Measurements from ENCODE around the gene ADGB.

DNA sequence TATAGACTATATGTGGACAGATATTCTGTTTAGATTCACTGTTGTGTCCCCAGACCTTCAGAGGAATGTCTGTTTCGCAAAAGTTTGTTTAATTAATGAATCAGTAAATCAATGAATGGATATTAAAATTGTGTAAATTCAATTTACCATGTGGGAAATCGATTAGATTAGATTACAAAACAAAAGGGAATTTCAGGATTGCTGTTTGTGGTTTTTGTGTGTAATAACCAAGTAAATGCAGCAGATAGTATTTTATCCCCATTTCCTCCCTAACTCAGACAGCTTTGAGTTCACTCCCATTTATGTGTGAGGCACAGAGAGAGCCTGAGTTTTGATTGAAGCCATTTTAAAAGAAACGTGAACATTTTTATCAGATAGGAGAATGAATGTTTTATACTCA, 214.8 kb downstream of the ADGB start:
- TF ChIP-seq, protein P1, sequence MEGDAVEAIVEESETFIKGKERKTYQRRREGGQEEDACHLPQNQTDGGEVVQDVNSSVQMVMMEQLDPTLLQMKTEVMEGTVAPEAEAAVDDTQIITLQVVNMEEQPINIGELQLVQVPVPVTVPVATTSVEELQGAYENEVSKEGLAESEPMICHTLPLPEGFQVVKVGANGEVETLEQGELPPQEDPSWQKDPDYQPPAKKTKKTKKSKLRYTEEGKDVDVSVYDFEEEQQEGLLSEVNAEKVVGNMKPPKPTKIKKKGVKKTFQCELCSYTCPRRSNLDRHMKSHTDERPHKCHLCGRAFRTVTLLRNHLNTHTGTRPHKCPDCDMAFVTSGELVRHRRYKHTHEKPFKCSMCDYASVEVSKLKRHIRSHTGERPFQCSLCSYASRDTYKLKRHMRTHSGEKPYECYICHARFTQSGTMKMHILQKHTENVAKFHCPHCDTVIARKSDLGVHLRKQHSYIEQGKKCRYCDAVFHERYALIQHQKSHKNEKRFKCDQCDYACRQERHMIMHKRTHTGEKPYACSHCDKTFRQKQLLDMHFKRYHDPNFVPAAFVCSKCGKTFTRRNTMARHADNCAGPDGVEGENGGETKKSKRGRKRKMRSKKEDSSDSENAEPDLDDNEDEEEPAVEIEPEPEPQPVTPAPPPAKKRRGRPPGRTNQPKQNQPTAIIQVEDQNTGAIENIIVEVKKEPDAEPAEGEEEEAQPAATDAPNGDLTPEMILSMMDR (IDR thresholded peaks at IDR 0.05; ENCODE audit: low read depth, low read length): no peak
- TF ChIP-seq, protein P2, sequence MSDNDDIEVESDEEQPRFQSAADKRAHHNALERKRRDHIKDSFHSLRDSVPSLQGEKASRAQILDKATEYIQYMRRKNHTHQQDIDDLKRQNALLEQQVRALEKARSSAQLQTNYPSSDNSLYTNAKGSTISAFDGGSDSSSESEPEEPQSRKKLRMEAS (IDR thresholded peaks at IDR 0.05; ENCODE audit: low read depth, low read length): no peak
- no peak for TF ChIP-seq POLR2A (IDR thresholded peaks at IDR 0.05; ENCODE audit: extremely low read depth, insufficient read length)
